ENCODE results near the gene ECD. TPM values are rescaled to one million over a fixed set of nuclear protein-coding genes. Genes with fewer than 3 reads are reported as not detected.
"Not testable (repeated sequence)": the region's sequence is repeated elsewhere in the genome, so short reads cannot be mapped to it uniquely, and the experiment has no call there.

The ECD gene
- polyA plus RNA-seq, 1 donor from 2014 or later, result 30.0 TPM

DNA sequence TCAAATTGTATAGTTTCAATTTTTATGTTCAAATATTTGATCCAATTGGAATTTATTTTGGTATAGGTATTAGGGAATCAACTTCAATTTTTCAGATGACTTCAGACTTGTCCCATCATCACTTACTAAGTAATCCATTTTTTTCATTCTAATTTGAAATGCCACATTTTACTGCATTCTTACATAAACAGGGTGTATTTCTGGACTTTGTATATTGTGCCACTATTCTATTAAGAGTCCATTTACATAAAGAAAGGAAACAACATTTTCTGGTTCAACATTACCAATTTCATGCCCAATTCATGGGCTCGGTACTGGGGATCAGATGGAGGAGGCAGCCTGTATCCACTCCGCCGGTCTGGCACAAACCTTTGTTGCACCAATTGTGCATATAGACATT, 15.8 kb downstream of the ECD start:
- Histone ChIP-seq H3K9ac (ENCODE audit: low read length) (no peak overlapping the region), H3K9me2 (ENCODE audit: insufficient read depth, low read length) (no peaks in the 10 kb centered on the region), H3K79me2 (replicated peaks; ENCODE audit: insufficient read depth, low read length) (no peaks in the 10 kb centered on the region), H3F3A (ENCODE audit: insufficient read depth, low read length, poor library complexity, severe bottlenecking) (no peaks in the 10 kb centered on the region), H3K27ac (ENCODE audit: low read length) (no peak overlapping the region), H2AFZ (ENCODE audit: low read depth, low read length) (no peak overlapping the region), H3K36me3 (ENCODE audit: insufficient read depth, low read length) (peaks cover 10% of the 10 kb centered on the region), H3K4me2 (ENCODE audit: low read length) (no peak overlapping the region), H3K9me3 (ENCODE audit: low read length) (no peaks in the 10 kb centered on the region), H3K4me3 (ENCODE audit: low read length) (no peak overlapping the region), H3K27me3 (ENCODE audit: insufficient read depth, low read depth, low read length) (no peaks in the 10 kb centered on the region), H4K20me1 (ENCODE audit: insufficient read depth) (no peaks in the 10 kb centered on the region)
- no peak for TF ChIP-seq RAD21 (conservative IDR thresholded peaks at IDR 0.05)
- no peak for TF ChIP-seq POLR2AphosphoS5 (IDR thresholded peaks at IDR 0.05)
- TF ChIP-seq MXI1 (conservative IDR thresholded peaks at IDR 0.05; ENCODE audit: poor library complexity, severe bottlenecking), result no peak
- no peak for TF ChIP-seq EP300 (conservative IDR thresholded peaks at IDR 0.05; ENCODE audit: poor library complexity, severe bottlenecking)
- TF ChIP-seq, protein P1, sequence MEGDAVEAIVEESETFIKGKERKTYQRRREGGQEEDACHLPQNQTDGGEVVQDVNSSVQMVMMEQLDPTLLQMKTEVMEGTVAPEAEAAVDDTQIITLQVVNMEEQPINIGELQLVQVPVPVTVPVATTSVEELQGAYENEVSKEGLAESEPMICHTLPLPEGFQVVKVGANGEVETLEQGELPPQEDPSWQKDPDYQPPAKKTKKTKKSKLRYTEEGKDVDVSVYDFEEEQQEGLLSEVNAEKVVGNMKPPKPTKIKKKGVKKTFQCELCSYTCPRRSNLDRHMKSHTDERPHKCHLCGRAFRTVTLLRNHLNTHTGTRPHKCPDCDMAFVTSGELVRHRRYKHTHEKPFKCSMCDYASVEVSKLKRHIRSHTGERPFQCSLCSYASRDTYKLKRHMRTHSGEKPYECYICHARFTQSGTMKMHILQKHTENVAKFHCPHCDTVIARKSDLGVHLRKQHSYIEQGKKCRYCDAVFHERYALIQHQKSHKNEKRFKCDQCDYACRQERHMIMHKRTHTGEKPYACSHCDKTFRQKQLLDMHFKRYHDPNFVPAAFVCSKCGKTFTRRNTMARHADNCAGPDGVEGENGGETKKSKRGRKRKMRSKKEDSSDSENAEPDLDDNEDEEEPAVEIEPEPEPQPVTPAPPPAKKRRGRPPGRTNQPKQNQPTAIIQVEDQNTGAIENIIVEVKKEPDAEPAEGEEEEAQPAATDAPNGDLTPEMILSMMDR (IDR thresholded peaks at IDR 0.05; ENCODE audit: poor library complexity, severe bottlenecking), result no peak
- TF ChIP-seq SMC3 (conservative IDR thresholded peaks at IDR 0.05; ENCODE audit: poor library complexity), result no peak
- no peak for TF ChIP-seq EZH2 (IDR thresholded peaks at IDR 0.05; ENCODE audit: borderline replicate concordance, insufficient read depth, low read length, poor library complexity, severe bottlenecking)

DNA sequence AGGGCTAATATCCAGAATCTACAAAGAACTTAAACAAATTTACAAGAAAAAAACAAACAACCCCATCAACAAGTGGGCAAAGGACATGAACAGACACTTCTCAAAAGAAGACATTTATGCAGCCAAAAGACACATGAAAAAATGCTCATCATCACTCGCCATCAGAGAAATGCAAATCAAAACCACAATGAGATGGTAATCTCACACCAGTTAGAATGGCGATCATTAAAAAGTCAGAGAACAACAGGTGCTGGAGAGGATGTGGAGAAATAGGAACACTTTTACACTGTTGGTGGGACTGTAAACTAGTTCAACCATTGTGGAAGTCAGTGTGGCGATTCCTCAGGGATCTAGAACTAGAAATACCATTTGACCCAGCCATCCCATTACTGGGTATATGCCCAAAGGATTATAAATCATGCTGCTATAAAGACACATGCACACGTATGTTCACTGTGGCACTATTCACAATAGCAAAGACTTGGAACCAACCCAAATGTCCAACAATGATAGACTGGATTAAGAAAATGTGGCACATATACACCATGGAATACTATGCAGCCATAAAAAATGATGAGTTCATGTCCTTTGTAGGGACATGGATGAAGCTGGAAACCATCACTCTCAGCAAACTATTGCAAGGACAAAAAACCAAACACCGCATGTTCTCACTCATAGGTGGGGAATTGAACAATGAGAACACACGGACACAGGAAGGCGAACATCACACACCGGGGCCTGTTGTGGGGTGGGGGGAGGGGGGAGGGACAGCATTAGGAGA, 17.0 kb downstream of the ECD start:
- H3K9me3 ChIP-seq (ENCODE audit: low read length); H3K9me2 ChIP-seq (ENCODE audit: insufficient read depth, low read length); H3K4me2 ChIP-seq (ENCODE audit: low read length); H3K27me3 ChIP-seq (ENCODE audit: insufficient read depth, low read depth, low read length); H3K4me3 ChIP-seq (ENCODE audit: low read length); H3F3A ChIP-seq (ENCODE audit: insufficient read depth, low read length, poor library complexity, severe bottlenecking); H3K79me2 ChIP-seq (replicated peaks; ENCODE audit: insufficient read depth, low read length); H3K36me3 ChIP-seq (ENCODE audit: insufficient read depth, low read length); H3K9ac ChIP-seq (ENCODE audit: low read length); H4K20me1 ChIP-seq (ENCODE audit: insufficient read depth); H3K27ac ChIP-seq (ENCODE audit: low read length); H2AFZ ChIP-seq (ENCODE audit: low read depth, low read length): not testable (repeated sequence)

DNA sequence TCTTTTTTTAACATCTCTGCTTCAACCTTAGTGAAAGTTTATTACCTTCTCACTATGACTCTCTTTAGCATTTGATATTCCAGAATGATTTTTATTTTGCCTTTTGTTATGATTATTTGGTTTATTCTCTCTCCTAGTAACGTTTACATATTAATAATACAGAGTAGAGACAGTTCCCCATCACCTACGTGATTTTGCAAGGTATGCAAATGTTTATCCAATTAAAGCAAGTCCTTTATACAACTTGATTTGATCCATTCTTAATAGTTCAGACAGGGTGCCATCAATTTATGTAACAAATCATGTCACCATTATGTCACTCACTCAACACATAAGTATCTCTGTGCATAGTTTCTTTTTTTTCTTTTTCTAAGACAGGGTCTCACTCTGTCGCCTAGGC, 26.2 kb downstream of the ECD start:
- TF ChIP-seq, protein P2, sequence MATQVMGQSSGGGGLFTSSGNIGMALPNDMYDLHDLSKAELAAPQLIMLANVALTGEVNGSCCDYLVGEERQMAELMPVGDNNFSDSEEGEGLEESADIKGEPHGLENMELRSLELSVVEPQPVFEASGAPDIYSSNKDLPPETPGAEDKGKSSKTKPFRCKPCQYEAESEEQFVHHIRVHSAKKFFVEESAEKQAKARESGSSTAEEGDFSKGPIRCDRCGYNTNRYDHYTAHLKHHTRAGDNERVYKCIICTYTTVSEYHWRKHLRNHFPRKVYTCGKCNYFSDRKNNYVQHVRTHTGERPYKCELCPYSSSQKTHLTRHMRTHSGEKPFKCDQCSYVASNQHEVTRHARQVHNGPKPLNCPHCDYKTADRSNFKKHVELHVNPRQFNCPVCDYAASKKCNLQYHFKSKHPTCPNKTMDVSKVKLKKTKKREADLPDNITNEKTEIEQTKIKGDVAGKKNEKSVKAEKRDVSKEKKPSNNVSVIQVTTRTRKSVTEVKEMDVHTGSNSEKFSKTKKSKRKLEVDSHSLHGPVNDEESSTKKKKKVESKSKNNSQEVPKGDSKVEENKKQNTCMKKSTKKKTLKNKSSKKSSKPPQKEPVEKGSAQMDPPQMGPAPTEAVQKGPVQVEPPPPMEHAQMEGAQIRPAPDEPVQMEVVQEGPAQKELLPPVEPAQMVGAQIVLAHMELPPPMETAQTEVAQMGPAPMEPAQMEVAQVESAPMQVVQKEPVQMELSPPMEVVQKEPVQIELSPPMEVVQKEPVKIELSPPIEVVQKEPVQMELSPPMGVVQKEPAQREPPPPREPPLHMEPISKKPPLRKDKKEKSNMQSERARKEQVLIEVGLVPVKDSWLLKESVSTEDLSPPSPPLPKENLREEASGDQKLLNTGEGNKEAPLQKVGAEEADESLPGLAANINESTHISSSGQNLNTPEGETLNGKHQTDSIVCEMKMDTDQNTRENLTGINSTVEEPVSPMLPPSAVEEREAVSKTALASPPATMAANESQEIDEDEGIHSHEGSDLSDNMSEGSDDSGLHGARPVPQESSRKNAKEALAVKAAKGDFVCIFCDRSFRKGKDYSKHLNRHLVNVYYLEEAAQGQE (IDR thresholded peaks at IDR 0.05; ENCODE audit: borderline replicate concordance), result no peak
- no peak for TF ChIP-seq EP300 (conservative IDR thresholded peaks at IDR 0.05; ENCODE audit: poor library complexity, severe bottlenecking)
- TF ChIP-seq RAD21 (conservative IDR thresholded peaks at IDR 0.05), result no peak
- TF ChIP-seq, protein P1 (IDR thresholded peaks at IDR 0.05; ENCODE audit: poor library complexity, severe bottlenecking), result no peak
- no peak for TF ChIP-seq POLR2AphosphoS5 (IDR thresholded peaks at IDR 0.05)
- no peak for TF ChIP-seq EZH2 (IDR thresholded peaks at IDR 0.05; ENCODE audit: borderline replicate concordance, insufficient read depth, low read length, poor library complexity, severe bottlenecking)
- TF ChIP-seq TAF1 (IDR thresholded peaks at IDR 0.05; ENCODE audit: low read depth), result no peak
- TF ChIP-seq MXI1 (conservative IDR thresholded peaks at IDR 0.05; ENCODE audit: poor library complexity, severe bottlenecking), result no peak
- TF ChIP-seq SMC3 (conservative IDR thresholded peaks at IDR 0.05; ENCODE audit: poor library complexity), result no peak
- Histone ChIP-seq H3K9me3 (ENCODE audit: low read length) (no peaks in the 10 kb centered on the region), H3K4me2 (ENCODE audit: low read length) (no peak overlapping the region), H3K36me3 (ENCODE audit: insufficient read depth, low read length) (peaks cover 6% of the 10 kb centered on the region), H3K9me2 (ENCODE audit: insufficient read depth, low read length) (no peaks in the 10 kb centered on the region), H4K20me1 (ENCODE audit: insufficient read depth) (no peaks in the 10 kb centered on the region), H3K79me2 (replicated peaks; ENCODE audit: insufficient read depth, low read length) (no peaks in the 10 kb centered on the region), H2AFZ (ENCODE audit: low read depth, low read length) (no peak overlapping the region), H3K27ac (ENCODE audit: low read length) (no peak overlapping the region), H3F3A (ENCODE audit: insufficient read depth, low read length, poor library complexity, severe bottlenecking) (no peaks in the 10 kb centered on the region), H3K9ac (ENCODE audit: low read length) (no peak overlapping the region), H3K4me3 (ENCODE audit: low read length) (no peak overlapping the region), H3K27me3 (ENCODE audit: insufficient read depth, low read depth, low read length) (no peaks in the 10 kb centered on the region)
